GM12873 (cell line): ENCODE measurements around the gene CNN1.

Source experiments
- TF ChIP-seq, protein P1 (sequence below): IDR thresholded peaks from 2 replicates; pipeline ENCODE4 v1.5.1; 2012; ENCODE audit warnings: low read depth, mild to moderate bottlenecking, moderate library complexity, low read length, control low read depth; ENCODE audit not compliant: insufficient read depth; ENCODE audit errors: missing control alignments

Gene CNN1

DNA sequence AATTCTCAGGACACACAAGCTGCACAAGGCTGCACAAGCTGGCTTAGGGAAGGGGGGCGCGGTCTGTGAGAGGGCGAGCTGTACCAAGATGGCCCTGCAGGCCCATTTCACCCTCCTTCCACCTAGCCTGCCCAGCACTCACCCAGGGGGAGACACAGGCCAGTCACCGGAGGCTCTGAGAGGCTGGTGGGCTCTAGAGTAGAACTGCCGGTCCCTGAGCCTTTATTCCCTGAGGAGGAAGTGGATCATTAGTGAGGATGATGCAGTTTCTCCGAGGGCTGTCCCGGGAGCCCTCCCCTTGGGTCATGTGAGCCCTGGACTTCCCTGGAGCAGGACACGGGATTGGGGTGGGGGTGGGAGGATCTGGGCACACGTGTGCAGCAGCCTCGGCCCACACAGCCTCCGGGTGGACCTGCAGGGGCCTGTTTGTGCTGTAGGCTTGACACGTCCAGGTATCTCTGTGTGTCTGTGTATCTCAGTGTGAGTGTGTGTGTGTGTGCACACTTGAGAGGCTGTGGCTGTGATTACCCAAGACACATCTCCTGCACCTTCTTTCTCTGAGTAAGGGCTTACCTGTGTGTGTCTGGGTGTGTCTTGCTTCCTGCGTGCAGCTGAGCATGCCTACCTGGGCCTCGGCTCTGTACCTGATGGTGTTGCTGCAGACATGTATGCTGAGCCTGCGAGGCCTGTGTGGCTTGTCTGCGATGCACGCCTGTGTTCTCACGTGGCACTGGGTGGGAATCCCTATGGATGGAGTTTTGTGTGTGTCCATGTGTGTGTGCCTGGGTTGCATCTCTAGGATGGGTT, 39.0 kb downstream of the CNN1 start, which contains the start of gene ACP5:
Gene ACP5, minus strand, starts transcription at position 195 of the 807 bp plus-strand sequence. CDS start 328 bp downstream, outside the sequence.
- TF ChIP-seq, protein P1, sequence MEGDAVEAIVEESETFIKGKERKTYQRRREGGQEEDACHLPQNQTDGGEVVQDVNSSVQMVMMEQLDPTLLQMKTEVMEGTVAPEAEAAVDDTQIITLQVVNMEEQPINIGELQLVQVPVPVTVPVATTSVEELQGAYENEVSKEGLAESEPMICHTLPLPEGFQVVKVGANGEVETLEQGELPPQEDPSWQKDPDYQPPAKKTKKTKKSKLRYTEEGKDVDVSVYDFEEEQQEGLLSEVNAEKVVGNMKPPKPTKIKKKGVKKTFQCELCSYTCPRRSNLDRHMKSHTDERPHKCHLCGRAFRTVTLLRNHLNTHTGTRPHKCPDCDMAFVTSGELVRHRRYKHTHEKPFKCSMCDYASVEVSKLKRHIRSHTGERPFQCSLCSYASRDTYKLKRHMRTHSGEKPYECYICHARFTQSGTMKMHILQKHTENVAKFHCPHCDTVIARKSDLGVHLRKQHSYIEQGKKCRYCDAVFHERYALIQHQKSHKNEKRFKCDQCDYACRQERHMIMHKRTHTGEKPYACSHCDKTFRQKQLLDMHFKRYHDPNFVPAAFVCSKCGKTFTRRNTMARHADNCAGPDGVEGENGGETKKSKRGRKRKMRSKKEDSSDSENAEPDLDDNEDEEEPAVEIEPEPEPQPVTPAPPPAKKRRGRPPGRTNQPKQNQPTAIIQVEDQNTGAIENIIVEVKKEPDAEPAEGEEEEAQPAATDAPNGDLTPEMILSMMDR = no peak

DNA sequence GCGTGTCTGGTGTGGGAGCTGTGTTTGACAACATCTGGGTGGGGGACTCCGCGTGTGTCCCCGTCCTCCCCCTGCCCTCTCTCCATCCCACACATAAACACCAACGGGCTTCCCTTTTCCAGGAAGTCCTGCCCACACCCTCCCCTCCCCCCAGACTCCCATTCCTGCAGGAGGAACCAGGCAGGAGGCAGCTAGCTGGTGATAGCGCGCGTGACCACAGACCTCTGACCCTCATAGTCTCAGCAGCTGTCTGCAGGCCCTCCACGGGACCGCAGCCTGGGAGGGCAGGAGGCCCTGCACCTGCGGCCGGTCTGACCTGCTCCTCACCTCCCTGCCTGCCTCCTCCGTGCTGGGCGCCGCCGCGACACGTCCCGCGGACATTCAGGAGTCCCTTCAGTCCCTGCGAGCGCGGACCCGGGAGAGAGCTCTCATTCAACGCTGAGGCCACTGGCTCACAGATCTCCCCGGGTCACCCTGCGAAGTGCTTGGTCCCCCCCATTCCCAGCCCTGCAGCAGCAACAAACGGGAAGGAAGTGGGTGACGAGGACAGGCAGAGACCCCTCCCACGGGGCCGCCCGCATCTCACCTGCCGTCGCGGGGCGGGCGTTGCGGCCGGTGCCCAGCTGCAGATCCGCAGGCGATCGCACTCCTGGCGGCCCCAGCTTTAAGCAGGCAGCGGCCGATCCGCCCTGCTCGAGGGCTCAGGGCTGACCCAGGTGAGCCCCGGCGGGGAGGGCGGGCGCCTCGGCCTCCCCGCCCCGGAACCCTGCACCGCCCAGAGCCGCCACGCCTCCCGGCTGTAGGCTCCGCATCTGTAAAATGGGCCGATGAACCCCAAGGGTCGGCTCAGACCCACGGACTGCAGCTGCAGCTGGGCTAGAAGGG, 39.8 kb downstream of the CNN1 start:
- TF ChIP-seq, protein P1 = no peak

DNA sequence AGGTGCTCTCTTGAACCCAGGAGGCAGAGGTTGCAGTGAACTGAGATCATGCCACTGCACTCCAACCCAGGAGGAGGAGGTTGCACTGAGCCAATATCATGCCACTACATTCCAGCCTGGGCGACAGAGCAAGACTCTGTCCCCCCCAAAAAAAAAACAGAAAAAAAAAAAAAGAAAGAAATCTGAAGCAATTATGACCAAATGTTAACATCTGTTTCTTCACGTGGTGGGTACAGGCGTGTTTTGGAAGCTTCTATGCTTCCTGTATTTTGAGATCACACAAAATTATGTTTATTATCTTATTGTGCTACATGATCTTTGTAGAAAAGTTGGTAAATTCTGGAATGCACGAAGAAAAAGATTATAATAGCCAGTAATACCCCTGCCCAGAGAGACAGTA, 41.5 kb downstream of the CNN1 start:
- TF ChIP-seq, protein P1 = no peak

DNA sequence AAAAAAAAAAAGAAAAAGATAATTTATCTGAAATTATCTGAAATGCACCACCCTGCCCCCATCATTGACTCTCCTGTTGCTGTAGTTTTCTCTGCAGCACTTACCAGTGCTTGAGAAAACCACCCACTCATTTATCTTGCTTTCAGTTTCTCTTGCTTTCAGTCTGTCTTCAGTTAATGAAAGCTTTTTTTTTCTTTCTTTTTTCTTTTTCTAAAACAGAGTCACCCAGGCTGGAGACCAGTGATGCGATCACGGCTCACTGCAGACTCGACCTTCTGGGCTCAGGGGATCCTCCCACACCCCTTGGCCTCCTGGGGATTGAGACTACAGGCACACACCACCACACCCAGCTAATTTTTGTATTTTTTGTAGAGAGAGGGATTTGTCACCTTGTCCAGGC, 43.1 kb downstream of the CNN1 start:
- TF ChIP-seq, protein P1 = no peak

DNA sequence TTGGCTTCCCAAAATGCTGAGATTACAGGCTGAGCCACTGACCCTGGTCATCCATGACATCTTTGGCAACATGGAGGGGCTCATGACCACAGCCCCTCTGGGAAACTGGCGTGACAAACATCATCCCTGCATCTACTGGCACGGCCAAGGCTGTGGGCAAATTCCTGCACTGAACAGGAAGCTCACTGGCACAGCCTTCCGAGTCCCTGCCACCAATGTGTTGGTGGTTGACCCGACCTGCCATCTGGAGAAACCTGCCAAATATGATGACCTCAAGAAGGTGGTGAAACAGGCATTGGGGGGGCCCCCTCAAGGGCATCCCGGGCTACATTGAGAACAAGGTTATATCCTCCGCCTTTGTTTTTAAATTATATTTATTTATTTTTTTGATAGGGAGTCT, 47.7 kb downstream of the CNN1 start:
- TF ChIP-seq, protein P1 = no peak

DNA sequence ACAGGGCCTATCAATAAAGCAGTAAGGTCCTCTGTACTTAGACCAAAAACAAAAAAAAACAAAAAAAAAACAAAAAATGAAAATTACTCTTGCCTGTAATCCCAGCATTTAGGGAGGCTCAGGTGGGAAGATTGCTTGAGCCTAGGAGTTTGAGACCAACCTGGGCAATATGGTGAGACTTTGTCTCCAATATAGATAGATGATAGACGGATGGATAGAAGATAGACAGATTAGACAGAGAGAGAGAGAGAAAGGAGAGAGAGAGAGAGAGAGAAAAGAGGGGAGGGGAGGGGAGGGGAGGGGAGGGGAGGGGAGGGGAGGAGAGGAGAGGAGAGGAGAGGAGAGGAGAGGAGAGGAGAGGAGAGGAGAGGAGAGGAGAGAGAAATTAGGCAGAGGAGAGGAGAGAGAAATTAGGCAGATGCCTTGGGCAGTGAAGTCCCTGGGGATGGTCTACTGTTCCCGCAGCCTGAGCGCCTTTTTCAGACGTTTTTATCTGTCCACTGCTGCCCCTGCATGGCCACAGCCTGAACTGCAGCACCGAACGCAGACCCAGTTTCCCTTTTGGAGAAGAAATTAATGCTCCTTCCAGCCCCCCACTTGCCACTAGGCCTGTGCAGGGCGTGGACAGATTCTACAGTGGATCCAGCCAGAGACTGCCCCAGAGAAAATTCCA, 48.8 kb downstream of the CNN1 start:
- TF ChIP-seq, protein P1 = peak; percentile 93
